Measurements from ENCODE around the gene SMAD4.
A peak's percentile ranks its signal among the peaks of the same experiment; 100 is the strongest.
"Not testable (repeated sequence)": the region's sequence is repeated elsewhere in the genome, so short reads cannot be mapped to it uniquely, and the experiment has no call there.

Gene SMAD4

DNA sequence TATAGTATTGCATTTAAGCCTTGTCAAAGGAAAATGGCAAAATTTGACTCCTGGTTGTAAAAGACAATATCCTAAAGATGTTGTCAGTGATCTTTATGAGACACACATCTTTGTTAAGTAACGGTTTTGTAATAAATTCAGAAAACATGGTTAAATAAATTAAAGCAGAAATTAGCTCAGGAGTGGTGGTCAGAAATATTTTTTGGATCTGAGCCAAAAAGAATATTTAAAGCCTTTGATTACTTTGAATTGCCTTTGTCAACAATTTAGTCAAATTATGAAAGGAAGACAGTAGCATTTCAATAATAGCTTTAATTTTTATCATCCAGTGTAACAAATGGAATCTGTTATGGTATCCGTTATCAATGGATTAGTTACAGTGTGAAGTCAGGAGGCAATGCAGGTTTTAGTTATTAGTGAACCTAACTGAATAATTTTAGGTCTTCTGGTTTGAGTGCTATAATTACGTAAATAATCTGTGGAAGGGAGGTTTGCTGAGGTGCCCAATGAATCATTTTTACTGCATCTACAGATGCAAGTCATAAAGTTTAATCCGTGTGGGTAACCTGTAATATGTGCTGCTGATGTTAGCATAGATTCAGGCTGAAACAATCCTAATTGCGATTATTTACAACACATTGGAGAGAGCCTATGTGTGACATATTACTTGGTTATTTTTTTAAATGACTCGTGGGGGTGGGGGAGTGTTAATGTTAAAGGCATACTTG lies 42.7 kb downstream of the SMAD4 start:
- no peak for DNase-seq

GRCh38 chr18:51074605-51075004 lies 44.6 kb downstream of the SMAD4 start:
- DNase-seq = peak; percentile 31

- DNase-seq = no peak
These were observed 46.5 kb downstream of the SMAD4 start for GRCh38 chr18:51076503-51076902.

DNA sequence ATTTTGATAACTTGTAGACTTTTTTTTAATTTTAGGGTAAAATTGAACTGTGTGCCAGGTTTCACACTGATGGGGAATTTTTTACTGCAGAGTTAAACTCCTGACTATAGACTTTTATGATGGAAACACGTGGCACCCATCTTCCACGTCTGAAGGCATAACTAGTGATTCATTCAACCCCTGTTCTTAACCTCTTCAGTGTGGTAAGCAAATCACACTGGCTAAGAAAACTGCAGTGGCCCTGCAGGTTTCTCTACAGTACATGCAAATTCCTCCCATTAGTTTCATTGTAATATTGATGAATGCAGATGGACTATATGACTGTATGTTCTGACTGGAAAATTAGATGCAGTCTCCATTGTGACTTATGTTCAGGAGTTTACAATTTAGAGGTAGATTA lies 47.2 kb downstream of the SMAD4 start:
- no peak for DNase-seq

GRCh38 chr18:51078026-51078425 lies 48.0 kb downstream of the SMAD4 start:
- no peak for DNase-seq

GRCh38 chr18:51082571-51083267 lies 52.7 kb downstream of the SMAD4 start:
- no peak for DNase-seq

GRCh38 chr18:51083398-51083797 lies 53.4 kb downstream of the SMAD4 start:
- no peak for DNase-seq

- DNase-seq = no peak
These were observed 58.4 kb downstream of the SMAD4 start for GRCh38 chr18:51088410-51088809.

DNA sequence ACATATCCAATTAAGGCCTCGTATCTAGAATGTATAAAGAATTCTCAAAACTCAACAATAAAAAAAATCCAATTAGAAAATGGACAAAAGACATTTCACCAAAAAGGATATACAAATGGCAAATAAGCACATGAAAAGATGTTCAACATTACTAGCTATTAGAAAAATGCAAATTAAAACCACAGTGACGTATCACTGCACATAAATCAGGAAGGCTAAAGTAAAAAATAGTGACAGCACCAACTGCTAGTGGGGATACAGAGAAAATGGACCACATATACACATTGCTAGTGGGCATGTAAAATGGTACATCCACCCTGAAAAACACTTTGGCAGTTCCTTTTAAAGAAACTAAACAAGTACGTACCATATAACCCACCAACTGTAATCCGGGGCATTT lies 59.7 kb downstream of the SMAD4 start:
- DNase-seq = no peak

GRCh38 chr18:51091270-51091669 lies 61.3 kb downstream of the SMAD4 start:
- no peak for DNase-seq

- no peak for DNase-seq
These were observed 62.1 kb downstream of the SMAD4 start for GRCh38 chr18:51092117-51092516.

- not testable (repeated sequence) for DNase-seq
These were observed 63.0 kb downstream of the SMAD4 start for GRCh38 chr18:51092967-51093366.

DNA sequence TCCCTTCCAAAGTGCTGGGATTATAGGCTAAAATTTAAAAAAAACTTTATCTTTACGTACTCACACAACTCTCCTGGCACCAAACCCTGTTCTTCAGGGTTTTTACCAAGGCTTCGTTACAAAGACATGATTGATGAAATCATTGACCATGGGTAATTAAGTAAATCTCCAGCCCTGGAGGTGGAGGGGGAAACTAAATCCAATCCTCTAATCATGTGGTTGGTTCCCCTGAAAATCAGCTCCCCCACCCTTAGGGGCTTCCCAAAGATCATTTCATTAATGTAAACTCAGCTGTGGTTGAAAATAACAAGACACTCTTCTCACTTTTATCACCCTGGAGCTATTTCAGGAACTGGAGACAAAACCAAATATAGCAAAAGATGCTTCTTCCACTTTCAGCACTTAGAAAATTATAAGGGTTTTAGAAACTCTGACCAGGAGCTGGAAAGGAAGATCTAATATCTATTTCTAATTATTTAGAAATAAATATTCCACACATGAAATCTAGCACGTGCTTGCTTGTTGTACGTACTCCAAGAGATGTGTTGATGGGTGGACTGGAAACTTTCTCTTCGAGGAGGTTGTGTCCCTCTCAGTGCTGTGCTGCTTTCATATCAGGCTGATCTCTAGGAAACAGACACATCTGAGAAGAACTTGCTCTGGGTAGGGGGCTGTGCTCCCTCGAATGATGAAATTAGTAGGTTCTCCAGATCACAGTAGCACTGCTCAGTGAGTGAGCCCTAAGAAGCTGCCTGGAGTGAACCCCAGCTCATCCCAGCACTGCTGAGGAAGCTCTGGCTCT lies 67.2 kb downstream of the SMAD4 start:
- no peak for DNase-seq

GRCh38 chr18:51098082-51098481 lies 68.1 kb downstream of the SMAD4 start:
- no peak for DNase-seq

GRCh38 chr18:51098513-51098912 lies 68.5 kb downstream of the SMAD4 start:
- no peak for DNase-seq

GRCh38 chr18:51100385-51101120 lies 70.5 kb downstream of the SMAD4 start:
- no peak for DNase-seq

- DNase-seq = no peak
These were observed 77.1 kb downstream of the SMAD4 start for GRCh38 chr18:51107082-51107481.

DNA sequence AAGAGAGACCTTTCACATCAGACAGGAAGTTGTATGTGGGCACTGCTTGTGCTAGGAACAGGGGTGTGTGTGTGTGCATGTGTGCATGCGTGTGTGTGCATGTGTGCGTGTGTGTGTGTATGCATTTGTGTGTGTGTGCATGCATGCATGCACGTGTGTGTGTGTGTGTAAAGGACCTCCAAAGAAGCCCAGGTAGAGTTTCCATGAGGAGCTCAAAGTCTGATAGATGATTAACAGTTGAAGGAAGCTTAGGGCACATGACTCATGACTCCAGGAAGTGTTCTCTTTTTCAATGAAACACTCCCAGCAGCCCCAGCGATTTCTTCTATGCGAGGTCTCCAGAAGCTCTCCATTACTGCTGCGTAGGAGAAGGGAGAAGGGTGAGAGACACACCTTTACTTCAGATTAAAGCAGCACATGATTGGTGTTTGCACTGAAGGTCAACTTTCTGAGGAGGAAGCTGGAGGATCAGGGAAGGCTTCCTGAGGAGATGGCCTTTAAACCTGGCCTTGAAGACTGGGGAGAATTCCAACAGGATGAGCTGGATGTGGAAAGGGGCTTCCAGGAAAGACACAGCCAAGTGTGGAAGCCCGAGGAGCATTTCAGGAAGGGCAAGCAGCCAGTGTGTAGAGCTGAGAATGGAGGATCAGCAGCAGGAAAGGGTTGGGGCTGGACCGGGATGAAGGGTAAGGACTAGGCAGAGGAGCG lies 77.7 kb downstream of the SMAD4 start:
- no peak for DNase-seq

- no peak for DNase-seq
These were observed 78.3 kb downstream of the SMAD4 start for GRCh38 chr18:51108330-51108729.

DNA sequence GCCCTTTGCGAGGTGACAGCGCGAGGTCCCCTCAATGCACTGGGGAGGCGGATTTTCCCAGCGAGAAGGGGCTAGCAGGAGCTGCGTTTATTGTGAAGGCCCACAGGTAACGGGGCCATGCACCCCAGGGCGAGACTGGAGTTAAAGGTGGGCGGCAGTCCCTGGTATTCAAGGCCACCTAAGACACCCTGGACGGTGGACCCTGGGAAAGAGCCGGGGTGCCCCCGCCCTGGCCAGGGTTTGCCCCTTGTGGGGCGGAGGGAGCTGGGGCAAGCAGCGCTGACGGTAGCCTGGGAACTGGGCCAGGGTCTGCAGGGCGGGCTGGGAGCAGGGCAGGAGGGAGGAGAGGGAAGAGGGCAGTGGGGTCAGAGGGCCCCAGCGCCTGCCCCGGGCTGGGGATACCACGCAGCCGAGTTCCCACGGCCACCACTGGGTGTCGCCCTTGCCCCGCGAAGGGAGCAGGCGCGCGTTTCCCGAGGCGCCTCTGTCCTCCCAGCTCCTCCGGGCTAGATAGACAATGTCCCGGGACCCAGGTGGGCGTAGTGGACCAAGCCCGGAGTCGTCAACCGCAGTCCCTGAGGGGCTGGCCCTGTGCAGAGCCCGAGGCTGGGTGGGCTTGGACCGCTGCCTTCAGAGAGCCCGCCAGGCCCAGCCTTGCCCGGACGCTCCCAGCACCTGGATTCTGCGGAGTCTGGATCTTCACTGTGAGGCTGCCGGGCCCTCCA lies 80.2 kb downstream of the SMAD4 start:
- no peak for DNase-seq

DNA sequence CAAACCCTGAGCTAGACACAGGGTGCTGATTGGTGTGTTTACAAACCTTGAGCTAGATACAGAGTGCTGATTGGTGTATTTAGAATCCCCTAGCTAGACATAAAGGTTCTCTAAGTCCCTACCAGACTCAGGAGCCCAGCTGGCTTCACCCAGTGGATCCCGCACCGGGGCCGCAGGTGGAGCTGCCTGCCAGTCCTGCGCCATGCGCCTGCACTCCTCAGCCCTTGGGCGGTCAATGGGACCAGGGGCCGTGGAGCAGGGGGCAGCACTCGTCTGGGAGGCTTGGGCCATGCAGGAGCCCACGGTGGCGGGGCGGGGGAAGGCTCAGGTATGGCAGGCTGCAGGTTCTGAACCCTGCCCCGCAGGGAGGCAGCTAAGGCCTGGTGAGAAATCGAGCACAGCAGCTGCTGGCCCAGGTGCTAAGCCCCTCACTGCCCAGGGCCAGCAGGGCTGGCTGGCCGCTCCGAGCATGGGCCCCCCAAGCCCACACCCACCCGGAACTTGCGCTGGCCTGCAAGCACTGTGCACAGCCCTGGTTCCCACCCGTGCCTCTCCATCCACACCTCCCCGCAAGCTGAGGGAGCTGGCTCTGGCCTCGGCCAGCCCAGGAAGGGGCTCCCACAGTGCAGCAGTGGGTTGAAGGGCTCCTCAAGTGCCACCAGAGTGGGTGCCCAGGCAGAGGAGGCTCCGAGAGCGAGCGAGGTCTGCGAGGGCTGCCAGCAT lies 81.8 kb downstream of the SMAD4 start:
- DNase-seq = not testable (repeated sequence)
